Measurements from ENCODE around the gene EFNA4. TPM values are rescaled to one million over a fixed set of nuclear protein-coding genes. Genes with fewer than 3 reads are reported as not detected.

The EFNA4 gene
- total and polyA plus RNA-seq, 9 of the 15 experiments (the other 6 are each of a cell fraction or from before 2014, with no cell fraction given), result 0.68 to 7.4 (median 6.1) TPM

GRCh38 chr1:155062702-155063411, 683 bp upstream of the EFNA4 start (continued):
- TF ChIP-seq YY1 (IDR thresholded peaks at IDR 0.05; ENCODE audit: borderline replicate concordance in 1 of 3, control insufficient read depth in 1 of 3, extremely low read depth in 1 of 3, insufficient read depth in 3 of 3, insufficient read length in 1 of 3, insufficient replicate concordance in 2 of 3, low read depth in 1 of 3, low read length in 2 of 3) (peak in 1 of 3 experiments; percentile 33), KDM1A (IDR thresholded peaks at IDR 0.05) (no peak), RAD21 (CRISPR knock-in tag; conservative IDR thresholded peaks at IDR 0.05 in 1 of 2, IDR thresholded peaks at IDR 0.05 in 1 of 2) (peak; percentile 91 to 96), ZBTB7A (IDR thresholded peaks at IDR 0.05; ENCODE audit: borderline replicate concordance, control insufficient read depth, low read depth, low read length) (peak; percentile 57; the same call in 1 of the 2 replicates), TOE1 (IDR thresholded peaks at IDR 0.05; ENCODE audit: borderline replicate concordance) (0 out of 2 replicates have a peak, but pooled peaks have one; percentile 40), TOE1 (CRISPR knock-in tag; IDR thresholded peaks at IDR 0.05; ENCODE audit: borderline replicate concordance, low read depth) (no peak), KDM4B (IDR thresholded peaks at IDR 0.05; ENCODE audit: borderline replicate concordance in 2 of 2, low read depth in 1 of 2) (no peak), HCFC1 (IDR thresholded peaks at IDR 0.05; ENCODE audit: low read depth, low read length) (0 out of 2 replicates have a peak, but pooled peaks have one; percentile 12), NFIC (IDR thresholded peaks at IDR 0.05) (peak; percentile 66), ARID2 (IDR thresholded peaks at IDR 0.05) (peak; percentile 94), KAT7 (CRISPR knock-in tag; IDR thresholded peaks at IDR 0.05; ENCODE audit: borderline replicate concordance) (peak; percentile 28; the same call in 1 of the 2 replicates), MAZ (CRISPR knock-in tag; conservative IDR thresholded peaks at IDR 0.05 in 1 of 2, IDR thresholded peaks at IDR 0.05 in 1 of 2) (peak; percentile 47 to 91; a peak in 2 of 4 replicates), PREB (CRISPR knock-in tag; IDR thresholded peaks at IDR 0.05) (peak; percentile 87; the same call in 1 of the 2 replicates), L3MBTL2 (IDR thresholded peaks at IDR 0.05) (0 out of 2 replicates have a peak, but pooled peaks have one; percentile 8), KAT8 (IDR thresholded peaks at IDR 0.05; ENCODE audit: low read depth) (no peak), MYNN (IDR thresholded peaks at IDR 0.05) (peak; percentile 47; the same call in 1 of the 2 replicates), MYNN (CRISPR knock-in tag; IDR thresholded peaks at IDR 0.05) (no peak), ZBTB8A (IDR thresholded peaks at IDR 0.05; ENCODE audit: partially characterized antibody) (no peak), JUND (IDR thresholded peaks at IDR 0.05; ENCODE audit: borderline replicate concordance, low read depth, low read length) (peak; percentile 47; the same call in 1 of the 2 replicates), JUND (tag; IDR thresholded peaks at IDR 0.05; ENCODE audit: borderline replicate concordance, low read depth, low read length) (no peak; the same call in 2 of the 3 replicates), NCOA1 (IDR thresholded peaks at IDR 0.05; ENCODE audit: low read depth) (no peak), FIP1L1 (IDR thresholded peaks at IDR 0.05; ENCODE audit: low read depth, low read length, poor library complexity, severe bottlenecking) (peak; percentile 64), ZNF146 (CRISPR knock-in tag; IDR thresholded peaks at IDR 0.05; ENCODE audit: unreplicated experiment) (peak; percentile 16), NR3C1 (CRISPR knock-in tag; IDR thresholded peaks at IDR 0.05) (no peak), RUNX1 (IDR thresholded peaks at IDR 0.05; ENCODE audit: low read depth) (0 out of 2 replicates have a peak, but pooled peaks have one; percentile 10), FOXA3 (CRISPR knock-in tag; conservative IDR thresholded peaks at IDR 0.05 in 1 of 2, IDR thresholded peaks at IDR 0.05 in 1 of 2) (0 out of 4 replicates have a peak, but pooled peaks of 1 of the 2 experiments have one; percentile 37)
- TF ChIP-seq, protein P1, sequence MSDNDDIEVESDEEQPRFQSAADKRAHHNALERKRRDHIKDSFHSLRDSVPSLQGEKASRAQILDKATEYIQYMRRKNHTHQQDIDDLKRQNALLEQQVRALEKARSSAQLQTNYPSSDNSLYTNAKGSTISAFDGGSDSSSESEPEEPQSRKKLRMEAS (CRISPR knock-in tag; IDR thresholded peaks at IDR 0.05), result peak; percentile 10; the same call in 1 of the 2 replicates

All from K562 (cell line).